Stimulated activated CD8-positive, alpha-beta memory T cell treated with anti-CD3 and anti-CD28 coated beads, Interleukin-12 subunit alpha, Interleukin-12 subunit beta, amount 100 ng/mL, for 1 hour (primary cell): ENCODE results near the gene GP1BA.
"Not testable (repeated sequence)": the region's sequence is repeated elsewhere in the genome, so short reads cannot be mapped to it uniquely, and the experiment has no call there.

Experiments
- DNase-seq: peaks from one replicate; pipeline ENCODE4 v3.0.0-alpha.2; 2020; ENCODE audit warnings: low read depth

Gene GP1BA

GRCh38 chr17:4901648-4902344 lies 30.3 kb upstream of the GP1BA start:
- no peak for DNase-seq

GRCh38 chr17:4902540-4902939 lies 29.5 kb upstream of the GP1BA start:
- DNase-seq = no peak

- peak; percentile 68 for DNase-seq
Measured at GRCh38 chr17:4903051-4903818, 28.8 kb upstream of the GP1BA start, which contains the start of gene CHRNE. Gene CHRNE, minus strand, starts transcription at chr17:4903098. Its CDS starts 35 bp downstream, at chr17:4903063.

GRCh38 chr17:4906642-4907041 lies 25.4 kb upstream of the GP1BA start:
- DNase-seq = not testable (repeated sequence)

DNA sequence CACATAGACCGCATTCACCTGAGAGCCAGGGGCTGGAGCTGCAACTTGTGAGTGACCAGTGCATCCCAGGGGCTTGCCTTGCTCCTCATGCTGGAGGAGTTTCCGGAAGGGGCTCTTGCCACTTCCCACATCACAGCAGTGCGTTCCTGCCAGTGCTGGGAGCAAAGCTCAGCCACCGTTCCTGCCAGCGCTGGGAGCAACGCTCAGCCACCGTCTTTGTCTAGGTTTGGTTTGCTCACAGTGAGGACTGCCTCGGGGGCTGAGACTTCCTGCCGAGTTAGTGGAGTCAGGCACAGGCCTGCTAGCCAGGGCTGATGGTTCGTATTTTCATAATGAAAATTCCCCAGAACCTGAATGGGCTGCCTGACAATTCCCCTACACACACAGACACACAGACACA lies 23.8 kb upstream of the GP1BA start:
- DNase-seq = no peak

DNA sequence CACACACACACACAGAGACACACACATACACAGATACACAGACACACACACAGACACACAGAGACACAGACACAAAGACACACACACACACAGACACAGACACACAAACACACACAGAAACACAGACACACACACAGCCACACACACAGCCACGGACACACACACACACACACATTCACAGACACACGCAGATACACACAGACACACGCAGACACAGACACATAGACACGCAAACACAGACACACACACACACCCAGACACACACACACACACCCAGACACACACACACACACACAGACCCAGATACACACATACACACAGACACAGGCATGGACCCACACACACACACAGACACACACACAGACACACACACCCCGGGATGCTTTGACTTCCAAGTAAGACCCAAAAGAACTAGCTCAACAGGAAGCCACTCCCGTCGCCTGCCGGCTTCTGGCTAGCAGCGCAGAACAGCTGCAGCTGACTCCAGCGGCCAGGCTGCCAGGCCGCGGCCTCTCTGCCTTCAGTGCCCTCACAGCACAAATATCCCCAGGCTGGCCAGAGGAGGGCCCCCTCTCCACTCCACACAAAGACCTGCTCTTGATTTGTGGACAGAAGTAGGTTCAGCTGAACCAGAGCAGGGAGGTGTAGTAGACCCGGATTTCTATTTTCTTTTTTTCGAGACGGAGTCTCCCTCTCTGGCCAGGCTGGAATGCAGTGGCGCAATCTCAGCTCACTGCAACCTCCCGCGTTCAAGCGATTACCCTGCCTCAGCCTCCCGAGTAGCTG lies 23.2 kb upstream of the GP1BA start:
- peak; percentile 56 for DNase-seq

- no peak for DNase-seq
Measured at GRCh38 chr17:4913994-4914393, 18.1 kb upstream of the GP1BA start.

DNA sequence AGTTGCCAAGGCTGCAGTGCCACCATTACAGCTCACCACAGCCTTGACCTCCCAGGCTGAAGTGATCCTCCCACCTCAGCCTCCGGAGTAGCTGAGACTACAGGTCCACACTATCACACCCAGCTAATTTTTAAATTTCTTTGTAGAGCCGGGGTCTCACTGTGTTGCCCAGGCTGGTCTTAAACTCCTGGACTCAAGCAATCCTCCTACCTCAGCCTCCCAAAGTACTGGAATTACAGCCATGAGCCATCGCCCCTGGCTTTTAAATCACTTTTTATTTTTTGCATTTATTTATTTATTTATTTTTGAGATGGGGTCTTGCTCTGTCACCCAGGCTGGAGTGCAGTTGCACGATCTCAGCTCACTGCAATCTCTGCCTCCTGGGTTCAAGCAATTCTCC lies 17.5 kb upstream of the GP1BA start:
- not testable (repeated sequence) for DNase-seq

DNA sequence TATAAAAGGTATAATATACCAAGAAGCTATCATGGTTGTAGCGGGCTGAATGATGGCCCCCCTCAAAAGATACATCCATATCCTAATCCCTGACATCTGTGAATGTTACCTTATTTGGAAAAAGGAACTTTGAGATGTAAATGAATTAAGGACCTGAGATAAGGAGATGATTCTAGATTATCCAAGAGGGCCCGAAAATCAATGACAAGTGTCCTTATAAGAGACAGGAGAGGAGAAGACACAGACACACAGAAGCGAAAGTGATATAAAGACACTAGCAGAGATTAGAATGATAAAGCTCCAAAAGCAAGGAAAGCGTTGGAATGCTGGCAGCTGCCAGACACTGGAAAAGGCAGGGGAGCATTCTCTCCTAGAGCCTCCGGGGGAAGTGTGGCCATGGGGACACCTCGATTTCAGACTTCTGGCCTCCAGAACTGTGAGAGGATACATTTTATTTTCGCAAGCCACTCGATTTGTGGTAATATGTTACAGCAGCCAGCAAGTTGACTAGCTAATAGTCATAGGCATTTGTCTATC lies 12.5 kb upstream of the GP1BA start:
- no peak for DNase-seq

- no peak for DNase-seq
Measured at GRCh38 chr17:4920351-4921048, 11.6 kb upstream of the GP1BA start.

DNA sequence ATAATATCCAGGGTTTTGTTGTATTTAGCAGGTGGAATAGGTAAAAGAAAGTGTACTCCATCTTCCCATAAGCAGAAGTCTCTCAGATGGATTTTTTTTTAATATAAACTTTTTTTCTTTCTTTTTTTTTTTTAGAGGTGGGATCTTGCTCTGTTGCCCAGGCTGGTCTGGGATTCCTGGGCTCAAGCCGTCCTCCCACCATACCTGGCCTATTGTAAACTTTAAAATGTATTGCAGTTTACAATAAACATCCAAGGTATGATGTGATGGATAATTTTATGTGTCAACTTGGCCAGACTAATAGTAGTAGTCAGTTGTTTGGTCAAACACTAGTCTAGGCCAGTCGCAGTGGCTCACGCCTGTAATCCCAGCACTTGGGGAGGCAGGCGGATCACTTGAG lies 10.8 kb upstream of the GP1BA start:
- DNase-seq = no peak

- not testable (repeated sequence) for DNase-seq
Measured at GRCh38 chr17:4926577-4927335, 5.3 kb upstream of the GP1BA start.

DNA sequence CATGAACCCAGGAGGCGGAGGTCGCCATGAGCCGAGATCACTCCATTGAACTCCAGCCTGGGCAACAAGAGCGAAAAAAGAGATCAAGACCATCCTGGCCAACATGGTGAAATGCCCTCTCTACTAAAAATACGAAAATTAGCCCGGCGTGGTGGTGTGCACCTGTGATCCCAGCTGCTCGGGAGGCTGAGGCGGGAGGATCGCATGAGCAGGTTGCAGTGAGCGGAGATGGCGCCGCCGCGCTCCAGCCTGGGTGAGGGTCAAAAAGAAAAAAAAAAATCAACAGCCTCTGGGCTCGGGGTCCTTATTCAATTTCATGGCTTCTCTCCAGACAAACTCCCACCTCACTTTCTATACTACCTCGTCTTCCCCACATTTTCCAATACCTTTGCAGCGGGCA lies 3.2 kb upstream of the GP1BA start:
- DNase-seq = no peak

DNA sequence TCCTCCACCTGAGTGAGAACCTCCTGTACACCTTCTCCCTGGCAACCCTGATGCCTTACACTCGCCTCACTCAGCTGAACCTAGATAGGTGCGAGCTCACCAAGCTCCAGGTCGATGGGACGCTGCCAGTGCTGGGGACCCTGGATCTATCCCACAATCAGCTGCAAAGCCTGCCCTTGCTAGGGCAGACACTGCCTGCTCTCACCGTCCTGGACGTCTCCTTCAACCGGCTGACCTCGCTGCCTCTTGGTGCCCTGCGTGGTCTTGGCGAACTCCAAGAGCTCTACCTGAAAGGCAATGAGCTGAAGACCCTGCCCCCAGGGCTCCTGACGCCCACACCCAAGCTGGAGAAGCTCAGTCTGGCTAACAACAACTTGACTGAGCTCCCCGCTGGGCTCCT lies 679 bp downstream of the GP1BA start:
- no peak for DNase-seq

GRCh38 chr17:4933646-4934045 lies 1.6 kb downstream of the GP1BA start:
- DNase-seq = no peak

DNA sequence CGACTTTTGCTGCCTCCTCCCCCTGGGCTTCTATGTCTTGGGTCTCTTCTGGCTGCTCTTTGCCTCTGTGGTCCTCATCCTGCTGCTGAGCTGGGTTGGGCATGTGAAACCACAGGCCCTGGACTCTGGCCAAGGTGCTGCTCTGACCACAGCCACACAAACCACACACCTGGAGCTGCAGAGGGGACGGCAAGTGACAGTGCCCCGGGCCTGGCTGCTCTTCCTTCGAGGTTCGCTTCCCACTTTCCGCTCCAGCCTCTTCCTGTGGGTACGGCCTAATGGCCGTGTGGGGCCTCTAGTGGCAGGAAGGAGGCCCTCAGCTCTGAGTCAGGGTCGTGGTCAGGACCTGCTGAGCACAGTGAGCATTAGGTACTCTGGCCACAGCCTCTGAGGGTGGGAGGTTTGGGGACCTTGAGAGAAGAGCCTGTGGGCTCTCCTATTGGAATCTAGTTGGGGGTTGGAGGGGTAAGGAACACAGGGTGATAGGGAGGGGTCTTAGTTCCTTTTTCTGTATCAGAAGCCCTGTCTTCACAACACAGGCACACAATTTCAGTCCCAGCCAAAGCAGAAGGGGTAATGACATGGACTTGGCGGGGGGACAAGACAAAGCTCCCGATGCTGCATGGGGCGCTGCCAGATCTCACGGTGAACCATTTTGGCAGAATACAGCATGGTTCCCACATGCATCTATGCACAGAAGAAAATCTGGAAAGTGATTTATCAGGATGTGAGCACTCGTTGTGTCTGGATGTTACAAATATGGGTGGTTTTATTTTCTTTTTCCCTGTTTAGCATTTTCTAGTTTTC lies 2.3 kb downstream of the GP1BA start:
- no peak for DNase-seq

DNA sequence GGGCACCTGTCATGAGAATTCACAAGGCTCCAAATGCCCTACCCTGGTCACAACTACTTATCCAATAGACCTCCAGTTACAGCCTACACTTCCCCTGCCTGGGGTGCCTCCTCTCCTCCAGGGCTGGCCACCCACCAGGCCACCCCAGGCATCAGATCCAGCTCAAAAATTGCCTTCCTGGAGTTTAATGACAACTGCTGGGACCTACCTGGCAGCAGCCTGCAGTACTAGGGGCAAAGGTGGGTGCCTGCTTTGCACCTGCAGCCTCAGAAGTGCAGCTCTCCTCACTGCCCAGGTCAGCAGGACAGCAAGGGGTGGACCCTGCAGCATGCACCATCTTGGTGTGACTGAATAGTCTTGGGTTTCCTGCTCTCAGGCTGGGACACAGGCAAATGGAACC lies 3.6 kb downstream of the GP1BA start:
- DNase-seq = no peak

DNA sequence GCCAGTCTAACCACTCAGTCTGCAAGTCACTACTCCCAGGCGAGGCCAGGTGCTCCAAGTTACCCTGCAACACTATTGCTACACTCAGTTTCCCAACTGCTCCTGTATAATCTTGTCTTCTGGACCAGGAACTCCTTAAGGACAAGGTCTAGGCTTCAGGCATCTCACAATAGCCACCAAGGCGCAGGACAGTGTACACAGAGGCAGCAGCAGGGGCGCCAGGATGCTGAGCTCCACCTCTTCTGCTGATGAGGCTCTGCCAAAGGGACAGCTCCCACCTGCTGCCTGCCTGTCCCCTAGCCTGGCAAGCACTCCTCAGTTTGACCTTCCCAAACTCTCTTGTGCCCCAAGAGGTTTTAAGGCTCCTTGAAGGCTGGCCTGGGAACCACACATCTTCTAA lies 4.4 kb downstream of the GP1BA start:
- DNase-seq = no peak

DNA sequence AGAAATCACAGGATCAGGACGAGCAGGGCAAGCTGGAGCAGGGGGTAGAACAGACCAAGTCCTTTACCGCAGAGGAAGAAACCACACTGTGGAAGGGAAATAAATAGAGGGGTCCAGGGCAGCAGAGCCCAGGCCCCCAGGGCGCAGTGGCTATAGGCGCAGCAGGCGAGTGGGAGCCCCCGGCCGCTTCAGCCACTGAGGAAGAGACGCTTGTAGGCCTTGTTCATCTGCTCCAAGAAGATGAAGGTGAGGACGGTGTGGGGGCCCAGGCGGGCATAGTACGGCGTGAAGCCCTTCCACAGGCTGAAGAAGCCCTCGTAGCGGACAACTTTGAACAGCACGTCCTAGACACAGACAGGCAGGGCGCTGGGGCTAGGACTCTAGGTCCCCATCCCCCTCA lies 5.5 kb downstream of the GP1BA start:
- DNase-seq = no peak

- DNase-seq = no peak
Measured at GRCh38 chr17:4938069-4938491, 6.0 kb downstream of the GP1BA start.
